Liver (tissue), 4 donors: ENCODE results near the gene OR2B6. TPM values are rescaled to one million over a fixed set of nuclear protein-coding genes. Genes with fewer than 3 reads are reported as not detected.

Source experiments
- polyA plus RNA-seq, 2 donors: library from polyadenylated mRNA; stranded (reverse) in 1 of 2; unstranded in 1 of 2; fragments of 200-250 nt in 1 of 2; fragments of >200 nt in 1 of 2; fragmentation: Nextera tagmentation in 1 of 2; extraction: Ambion mirVana in 1 of 2; gene quantifications; one replicate each; pipeline versions ENCODE4 v1.2.1 to v1.2.3, GENCODE V29; 2013 to 2015
- total RNA-seq, 2 donors: library from RNA; depleted of rRNA; stranded (reverse); fragments of >200 nt; gene quantifications; one replicate each; pipeline ENCODE4 v1.2.3, GENCODE V29; 2014
- donor health status: healthy.
- donor health status: healthy.
- donor health status: healthy.

Gene OR2B6
- total and polyA plus RNA-seq, 4 donors, result 0.19 TPM; not detected in 3

Other genes starting within 250 kb of the OR2B6 start
- not detected for gene OR2B2, start 44.8 kb upstream of the OR2B6 start, total RNA-seq
- gene OR2B2, start 44.8 kb upstream of the OR2B6 start, polyA plus RNA-seq, result not detected
- 1 to 10 TPM in 1 of 2 donors, under 1 TPM in 1; 0.51 to 1.3 TPM for gene ZNF165, start 123.3 kb downstream of the OR2B6 start, total RNA-seq
- gene ZNF165, start 123.3 kb downstream of the OR2B6 start, polyA plus RNA-seq, result under 1 TPM; 0.54 to 0.62 TPM
- 1 to 10 TPM; 1.5 to 3.5 TPM for gene ZSCAN16, start 167.4 kb downstream of the OR2B6 start, total RNA-seq
- gene ZSCAN16, start 167.4 kb downstream of the OR2B6 start, polyA plus RNA-seq, result 1 to 10 TPM; 1.9 to 3.4 TPM
- 10 to 100 TPM; 11.0 to 13.4 TPM for gene ZKSCAN8, start 184.6 kb downstream of the OR2B6 start, total RNA-seq
- gene ZKSCAN8, start 184.6 kb downstream of the OR2B6 start, polyA plus RNA-seq, result 1 to 10 TPM; 2.4 to 2.6 TPM